GM21619 (cell line): ENCODE results near the gene SPAAR.
"Not testable (repeated sequence)": the region's sequence is repeated elsewhere in the genome, so short reads cannot be mapped to it uniquely, and the experiment has no call there.

ENCODE experiments used
- ATAC-seq: cut with Tn5 transposase; IDR thresholded peaks from one replicate; pipeline ENCODE4 v1.9.1; 2021; ENCODE audit not compliant: unreplicated experiment

SPAAR gene

GRCh38 chr9:35903049-35903448 is 6.2 kb upstream of the SPAAR start:
- ATAC-seq: no peak

DNA sequence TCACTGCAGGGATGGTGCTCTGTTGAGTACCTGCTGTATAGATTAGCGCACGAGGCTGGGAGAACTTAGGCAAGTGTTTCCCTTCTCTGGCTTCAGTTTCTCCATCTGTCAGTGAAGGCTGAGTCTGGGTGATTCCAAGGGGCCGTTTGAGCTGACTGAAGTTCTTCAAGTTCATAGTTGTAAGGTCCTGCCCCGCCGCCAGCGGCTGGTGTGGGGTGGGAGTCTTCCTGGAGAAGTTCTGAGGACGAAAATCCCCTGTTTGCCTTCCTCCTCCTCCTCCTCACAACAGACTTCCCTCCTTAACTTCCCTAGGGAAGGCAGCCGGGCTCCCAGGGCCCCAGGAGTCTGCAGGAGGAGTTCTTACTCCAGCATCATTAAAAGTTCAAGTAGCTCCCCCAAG is 5.0 kb upstream of the SPAAR start:
- no peak for ATAC-seq

GRCh38 chr9:35905051-35905781 is 4.1 kb upstream of the SPAAR start:
- no peak for ATAC-seq

DNA sequence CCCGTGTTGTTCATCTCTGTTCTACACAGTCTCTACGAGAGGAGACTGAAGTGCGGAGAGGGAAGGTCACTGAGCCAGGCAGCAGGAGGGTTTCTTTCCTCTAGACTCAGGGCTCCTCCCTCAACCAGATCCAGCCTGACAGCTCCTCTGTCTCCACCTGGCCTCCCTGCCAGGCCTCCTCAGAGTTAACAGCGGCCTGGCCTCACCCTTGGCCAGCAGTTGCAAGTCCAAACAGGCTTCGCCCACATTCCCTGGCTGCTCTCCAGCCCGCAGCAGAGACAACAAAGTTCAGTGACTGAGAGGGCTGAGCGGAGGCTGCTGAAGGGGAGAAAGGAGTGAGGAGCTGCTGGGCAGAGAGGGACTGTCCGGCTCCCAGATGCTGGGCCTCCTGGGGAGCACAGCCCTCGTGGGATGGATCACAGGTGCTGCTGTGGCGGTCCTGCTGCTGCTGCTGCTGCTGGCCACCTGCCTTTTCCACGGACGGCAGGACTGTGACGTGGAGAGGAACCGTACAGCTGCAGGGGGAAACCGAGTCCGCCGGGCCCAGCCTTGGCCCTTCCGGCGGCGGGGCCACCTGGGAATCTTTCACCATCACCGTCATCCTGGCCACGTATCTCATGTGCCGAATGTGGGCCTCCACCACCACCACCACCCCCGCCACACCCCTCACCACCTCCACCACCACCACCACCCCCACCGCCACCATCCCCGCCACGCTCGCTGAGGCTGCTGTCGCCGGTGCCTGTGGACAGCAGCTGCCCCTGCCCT is 3.2 kb upstream of the SPAAR start, which contains the start of gene HRCT1:
Gene HRCT1 (plus strand): TSS at position 291 of the 768 bp plus-strand sequence. CDS start 86 bp downstream, at position 377.
- ATAC-seq: no peak

DNA sequence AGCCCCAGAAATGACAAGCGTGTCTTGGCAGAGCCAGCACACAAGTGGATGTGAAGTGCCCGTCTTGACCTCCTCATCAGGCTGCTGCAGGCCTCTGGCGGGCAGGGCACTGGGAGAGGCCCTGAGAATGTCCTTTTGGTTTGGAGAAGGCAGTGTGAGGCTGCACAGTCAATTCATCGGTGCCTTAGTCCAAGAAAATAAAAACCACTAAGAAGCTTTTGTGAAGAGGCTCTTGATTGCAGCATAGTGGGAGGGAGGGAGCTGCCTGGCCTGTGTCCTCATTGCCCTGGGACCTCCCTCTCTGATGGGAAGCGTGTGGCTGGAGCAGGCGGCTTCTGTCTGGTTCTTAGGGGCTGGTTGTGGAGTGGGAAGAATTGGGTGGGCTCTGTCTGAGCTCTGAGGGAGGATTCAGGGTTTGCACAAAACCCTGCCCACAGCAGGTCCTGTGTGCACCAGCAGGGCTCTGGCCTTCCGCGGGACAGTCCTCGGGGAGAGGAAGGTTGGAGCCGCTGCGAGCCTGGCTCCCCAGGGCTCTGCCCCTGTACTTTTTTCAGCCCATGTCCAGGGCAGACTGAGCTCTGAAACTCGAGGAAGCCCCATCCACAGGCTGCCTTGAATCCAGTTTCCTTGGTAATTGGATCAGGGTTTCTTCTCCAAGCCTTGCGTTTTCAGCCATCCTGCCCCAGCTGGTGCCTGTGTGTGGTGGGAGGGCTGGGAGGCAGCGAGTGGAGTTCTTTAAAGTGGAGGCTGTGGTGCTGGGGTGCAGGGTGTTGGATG is 2.2 kb upstream of the SPAAR start:
- no peak for ATAC-seq

- ATAC-seq: no peak
Measured at GRCh38 chr9:35907711-35908503, 1.4 kb upstream of the SPAAR start.

- no peak for ATAC-seq
Measured at GRCh38 chr9:35908504-35909125, 675 bp upstream of the SPAAR start.

DNA sequence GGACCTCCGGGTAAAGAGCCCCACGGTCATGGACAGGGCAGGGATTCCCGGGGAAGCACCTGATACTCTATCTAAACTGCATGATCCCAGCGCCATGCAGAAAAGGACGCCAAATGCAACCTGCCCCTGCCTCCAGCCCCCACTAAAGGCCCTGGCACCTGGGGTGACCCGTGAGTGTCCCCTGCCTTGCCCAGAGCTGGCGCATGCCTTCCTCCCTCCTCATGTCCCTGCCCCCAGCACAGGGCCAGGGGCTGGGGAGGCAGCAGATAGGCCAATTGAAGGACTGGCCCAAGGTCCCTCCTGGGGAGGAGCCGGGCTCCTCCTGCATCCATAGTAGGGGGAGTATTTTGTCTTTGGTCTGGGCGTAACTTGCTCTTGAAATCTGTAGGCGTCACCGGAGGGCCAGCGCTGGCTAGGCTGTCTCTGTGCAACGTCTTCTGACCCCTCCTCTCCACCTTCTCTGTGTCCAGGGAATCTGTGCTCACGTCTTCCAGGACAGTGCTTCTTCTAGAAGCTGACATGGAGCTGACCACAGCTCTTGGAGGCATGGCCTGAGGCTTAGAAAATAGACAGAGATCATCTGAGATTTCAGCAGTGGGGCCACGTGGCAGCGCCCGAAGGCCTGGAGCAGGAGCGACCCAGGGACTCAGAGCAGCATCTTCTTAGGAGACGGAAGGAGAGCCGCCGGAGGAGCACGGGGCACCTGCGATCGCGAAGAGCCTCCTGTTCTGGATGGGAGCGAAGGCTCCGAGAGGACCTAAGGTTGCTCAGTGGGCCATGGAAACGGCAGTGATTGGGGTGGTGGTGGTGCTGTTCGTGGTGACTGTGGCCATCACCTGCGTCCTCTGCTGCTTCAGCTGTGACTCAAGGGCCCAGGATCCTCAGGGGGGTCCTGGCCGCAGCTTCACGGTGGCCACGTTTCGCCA is 660 bp downstream of the SPAAR start:
- ATAC-seq: no peak

- no peak for ATAC-seq
Measured at GRCh38 chr9:35910613-35911359, 1.5 kb downstream of the SPAAR start.

DNA sequence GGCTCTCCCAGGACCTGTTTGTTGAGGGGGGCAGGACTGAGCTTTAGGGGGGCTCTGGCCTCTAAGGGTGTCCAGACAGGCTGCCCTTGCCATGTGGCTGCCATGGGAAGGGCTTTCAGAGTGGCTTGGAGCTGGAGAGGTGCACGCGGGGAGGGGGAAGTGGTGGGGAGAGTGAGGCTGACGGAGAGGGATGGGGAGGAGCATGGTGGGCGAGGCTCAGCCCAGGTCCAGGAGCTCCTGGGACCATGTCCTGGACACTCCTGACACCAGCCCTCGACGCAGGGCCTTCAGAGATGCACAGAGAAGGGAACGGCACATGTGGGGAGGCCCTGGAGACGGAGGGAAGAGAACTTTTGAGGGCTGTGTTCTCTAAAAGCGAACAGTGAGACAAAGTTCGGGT is 2.4 kb downstream of the SPAAR start:
- no peak for ATAC-seq

DNA sequence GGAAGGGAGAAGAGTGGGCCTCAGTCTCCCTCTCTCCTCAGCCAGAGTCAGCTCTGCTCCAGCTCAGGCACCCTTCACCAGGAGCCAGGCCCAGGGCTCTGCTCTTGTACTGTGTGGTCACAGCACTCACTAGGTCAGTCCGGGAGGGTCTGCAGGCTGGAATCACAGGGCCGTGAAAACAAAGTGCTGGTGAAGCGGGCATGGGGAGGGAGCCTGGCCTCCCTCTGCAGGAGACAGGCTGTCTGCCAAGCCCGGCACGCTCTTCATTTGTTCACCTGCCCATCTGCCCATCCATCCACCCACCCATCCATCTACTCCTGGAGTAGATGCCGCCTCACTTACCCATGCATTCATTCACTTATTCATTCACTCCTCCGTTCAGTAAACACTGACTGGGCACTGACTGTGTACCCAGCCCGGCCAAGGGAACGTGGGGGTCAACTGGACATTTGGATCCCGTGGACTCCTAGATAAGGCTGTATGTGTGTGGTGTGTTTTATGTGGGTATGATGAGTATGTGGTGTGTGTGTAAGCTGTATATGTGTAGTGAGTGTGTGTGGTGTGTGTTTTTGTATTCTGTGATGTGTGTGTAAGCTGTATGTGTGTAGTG is 3.6 kb downstream of the SPAAR start:
- ATAC-seq: no peak

DNA sequence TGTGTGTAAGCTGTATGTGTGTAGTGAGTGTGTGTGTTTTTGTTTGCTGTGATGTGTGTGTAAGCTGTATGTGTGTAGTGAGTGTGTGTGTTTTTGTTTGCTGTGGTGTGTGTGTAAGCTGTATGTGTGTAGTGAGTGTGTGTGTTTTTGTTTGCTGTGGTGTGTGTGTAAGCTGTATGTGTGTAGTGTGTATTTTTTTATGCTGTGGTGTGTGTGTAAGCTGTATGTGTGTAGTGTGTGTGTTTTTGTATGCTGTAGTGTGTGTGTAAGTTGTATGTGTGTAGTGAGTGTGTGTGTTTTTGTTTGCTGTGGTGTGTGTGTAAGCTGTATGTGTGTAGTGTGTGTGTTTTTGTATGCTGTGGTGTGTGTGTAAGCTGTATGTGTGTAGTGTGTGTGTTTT is 4.1 kb downstream of the SPAAR start:
- not testable (repeated sequence) for ATAC-seq

DNA sequence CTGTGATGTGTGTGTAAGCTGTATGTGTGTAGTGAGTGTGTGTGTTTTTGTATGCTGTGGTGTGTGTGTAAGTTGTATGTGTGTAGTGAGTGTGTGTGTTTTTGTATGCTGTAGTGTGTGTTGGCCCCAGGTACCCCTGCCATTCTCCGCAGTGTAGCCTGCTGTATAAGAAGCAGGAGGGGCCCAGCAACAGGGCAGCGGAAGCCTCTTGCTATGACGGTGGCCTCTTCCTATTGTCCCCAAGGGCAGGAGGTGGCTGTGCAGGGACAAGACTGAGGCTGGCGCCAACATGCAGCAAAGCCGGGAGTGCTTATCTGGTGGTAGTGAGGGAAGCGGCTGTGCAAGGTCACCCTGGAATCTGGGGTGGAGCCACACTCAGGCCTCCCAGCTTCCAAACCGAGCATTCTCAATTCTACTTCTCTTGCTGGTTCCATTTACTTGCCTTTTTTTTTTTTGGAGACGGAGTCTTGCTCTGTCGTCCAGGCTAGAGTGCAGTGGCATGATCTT is 5.1 kb downstream of the SPAAR start:
- ATAC-seq: no peak

- ATAC-seq: no peak
Measured at GRCh38 chr9:35915681-35916294, 6.5 kb downstream of the SPAAR start.

GRCh38 chr9:35917261-35917660 is 8.0 kb downstream of the SPAAR start:
- no peak for ATAC-seq

DNA sequence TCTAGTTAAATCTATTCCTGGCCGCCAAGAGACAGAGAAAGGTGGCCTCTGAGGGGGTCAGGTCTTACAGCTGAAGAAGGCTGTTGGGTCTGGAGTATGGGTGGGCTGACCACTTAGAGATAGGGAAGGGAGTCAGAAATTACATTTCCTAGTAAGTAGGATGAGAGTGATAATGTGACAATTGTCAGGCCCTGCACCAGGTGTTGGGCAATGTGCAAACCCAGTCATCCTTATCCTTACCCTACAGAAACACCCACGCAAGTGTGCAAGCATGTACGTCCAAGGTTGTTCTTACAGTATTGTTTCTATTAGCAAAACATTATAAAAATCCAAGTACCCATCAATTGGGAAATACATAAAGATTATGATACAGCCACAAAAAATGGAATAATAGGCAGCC is 9.5 kb downstream of the SPAAR start:
- no peak for ATAC-seq

DNA sequence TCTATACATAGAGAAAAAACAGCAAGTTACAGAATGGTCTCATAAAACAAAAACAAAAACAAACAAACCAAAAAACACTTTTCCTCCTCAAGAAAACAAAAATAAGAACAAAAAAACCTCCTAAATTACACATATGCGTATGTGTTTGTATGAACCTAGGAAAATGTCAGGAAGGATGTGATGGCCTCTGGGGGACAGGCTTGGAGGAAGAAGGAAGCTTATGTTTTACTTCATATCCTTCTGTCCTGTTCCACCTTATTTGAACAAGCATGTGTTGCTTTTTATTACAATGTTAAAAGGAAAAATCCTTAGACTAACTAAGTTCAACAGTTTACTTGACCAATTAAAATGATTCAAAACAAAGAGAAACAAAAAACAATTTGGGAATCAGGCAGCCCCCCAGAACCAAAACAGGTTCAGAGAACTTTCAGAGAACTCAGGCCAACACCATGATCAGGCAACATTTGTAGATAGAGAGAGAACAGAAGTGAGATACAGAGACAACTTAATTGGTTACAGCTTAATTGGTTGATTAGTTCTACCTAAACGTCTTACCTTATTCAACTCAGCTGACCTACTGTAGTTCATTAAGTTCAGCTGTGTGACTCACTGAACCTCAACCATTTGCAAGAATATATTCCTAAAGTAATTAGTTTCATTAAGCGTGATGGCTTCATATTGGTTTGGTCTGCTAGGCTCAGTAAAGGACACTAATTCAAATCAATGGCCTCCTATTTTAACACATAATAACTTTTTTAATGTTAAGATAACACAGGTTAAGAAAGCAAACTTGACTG is 10.1 kb downstream of the SPAAR start:
- no peak for ATAC-seq
